ENCODE measurements around the gene HAL. TPM values are rescaled to one million over a fixed set of nuclear protein-coding genes. Genes with fewer than 3 reads are reported as not detected.

The HAL gene
- total and polyA plus RNA-seq, 2 of the 13 experiments (the other 11 are each of a cell fraction or from before 2014, with no cell fraction given), result 0.89 to 37.8 TPM

DNA sequence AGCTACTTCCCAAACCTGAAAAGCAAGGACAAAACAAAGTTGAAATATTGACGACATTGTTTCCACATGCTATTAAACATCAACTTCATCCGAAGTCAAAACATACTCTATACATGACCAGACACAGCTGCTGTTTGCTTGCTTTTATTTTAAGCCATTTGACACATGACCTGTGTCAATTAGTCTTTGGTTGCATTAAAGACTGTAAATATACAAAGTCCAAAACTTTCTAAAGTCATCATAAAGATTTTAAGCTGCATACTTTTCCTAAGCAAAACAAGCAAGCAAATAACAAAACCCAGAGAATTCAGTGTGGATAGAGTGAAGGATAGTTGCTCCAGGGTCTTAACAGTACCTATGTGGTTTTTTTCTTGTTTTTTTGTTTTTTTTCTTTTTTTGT is 21.8 kb downstream of the HAL start (continued):
- TF ChIP-seq, protein P1, sequence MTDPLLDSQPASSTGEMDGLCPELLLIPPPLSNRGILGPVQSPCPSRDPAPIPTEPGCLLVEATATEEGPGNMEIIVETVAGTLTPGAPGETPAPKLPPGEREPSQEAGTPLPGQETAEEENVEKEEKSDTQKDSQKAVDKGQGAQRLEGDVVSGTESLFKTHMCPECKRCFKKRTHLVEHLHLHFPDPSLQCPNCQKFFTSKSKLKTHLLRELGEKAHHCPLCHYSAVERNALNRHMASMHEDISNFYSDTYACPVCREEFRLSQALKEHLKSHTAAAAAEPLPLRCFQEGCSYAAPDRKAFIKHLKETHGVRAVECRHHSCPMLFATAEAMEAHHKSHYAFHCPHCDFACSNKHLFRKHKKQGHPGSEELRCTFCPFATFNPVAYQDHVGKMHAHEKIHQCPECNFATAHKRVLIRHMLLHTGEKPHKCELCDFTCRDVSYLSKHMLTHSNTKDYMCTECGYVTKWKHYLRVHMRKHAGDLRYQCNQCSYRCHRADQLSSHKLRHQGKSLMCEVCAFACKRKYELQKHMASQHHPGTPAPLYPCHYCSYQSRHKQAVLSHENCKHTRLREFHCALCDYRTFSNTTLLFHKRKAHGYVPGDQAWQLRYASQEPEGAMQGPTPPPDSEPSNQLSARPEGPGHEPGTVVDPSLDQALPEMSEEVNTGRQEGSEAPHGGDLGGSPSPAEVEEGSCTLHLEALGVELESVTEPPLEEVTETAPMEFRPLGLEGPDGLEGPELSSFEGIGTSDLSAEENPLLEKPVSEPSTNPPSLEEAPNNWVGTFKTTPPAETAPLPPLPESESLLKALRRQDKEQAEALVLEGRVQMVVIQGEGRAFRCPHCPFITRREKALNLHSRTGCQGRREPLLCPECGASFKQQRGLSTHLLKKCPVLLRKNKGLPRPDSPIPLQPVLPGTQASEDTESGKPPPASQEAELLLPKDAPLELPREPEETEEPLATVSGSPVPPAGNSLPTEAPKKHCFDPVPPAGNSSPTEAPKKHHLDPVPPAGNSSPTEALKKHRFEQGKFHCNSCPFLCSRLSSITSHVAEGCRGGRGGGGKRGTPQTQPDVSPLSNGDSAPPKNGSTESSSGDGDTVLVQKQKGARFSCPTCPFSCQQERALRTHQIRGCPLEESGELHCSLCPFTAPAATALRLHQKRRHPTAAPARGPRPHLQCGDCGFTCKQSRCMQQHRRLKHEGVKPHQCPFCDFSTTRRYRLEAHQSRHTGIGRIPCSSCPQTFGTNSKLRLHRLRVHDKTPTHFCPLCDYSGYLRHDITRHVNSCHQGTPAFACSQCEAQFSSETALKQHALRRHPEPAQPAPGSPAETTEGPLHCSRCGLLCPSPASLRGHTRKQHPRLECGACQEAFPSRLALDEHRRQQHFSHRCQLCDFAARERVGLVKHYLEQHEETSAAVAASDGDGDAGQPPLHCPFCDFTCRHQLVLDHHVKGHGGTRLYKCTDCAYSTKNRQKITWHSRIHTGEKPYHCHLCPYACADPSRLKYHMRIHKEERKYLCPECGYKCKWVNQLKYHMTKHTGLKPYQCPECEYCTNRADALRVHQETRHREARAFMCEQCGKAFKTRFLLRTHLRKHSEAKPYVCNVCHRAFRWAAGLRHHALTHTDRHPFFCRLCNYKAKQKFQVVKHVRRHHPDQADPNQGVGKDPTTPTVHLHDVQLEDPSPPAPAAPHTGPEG (CRISPR knock-in tag; IDR thresholded peaks at IDR 0.05), result no peak
- TF ChIP-seq NAIF1 (CRISPR knock-in tag; IDR thresholded peaks at IDR 0.05; ENCODE audit: borderline replicate concordance), result no peak
- TF ChIP-seq MIER2 (CRISPR knock-in tag; IDR thresholded peaks at IDR 0.05), result no peak
- peak; percentile 85 for TF ChIP-seq SAP130 (CRISPR knock-in tag; IDR thresholded peaks at IDR 0.05; ENCODE audit: low read depth)
- peak; percentile 58; the same call in 1 of the 2 replicates for TF ChIP-seq SALL1 (CRISPR knock-in tag; IDR thresholded peaks at IDR 0.05)
- TF ChIP-seq CEBPG (CRISPR knock-in tag; IDR thresholded peaks at IDR 0.05), result peak; percentile 75
- TF ChIP-seq ZNF724P (CRISPR knock-in tag; IDR thresholded peaks at IDR 0.05; ENCODE audit: borderline replicate concordance), result no peak
- no peak for TF ChIP-seq HIC2 (CRISPR knock-in tag; IDR thresholded peaks at IDR 0.05; ENCODE audit: low read depth)
- no peak for TF ChIP-seq ZBTB3 (CRISPR knock-in tag; IDR thresholded peaks at IDR 0.05; ENCODE audit: borderline replicate concordance, low read depth)
- TF ChIP-seq ZNF800 (CRISPR knock-in tag; IDR thresholded peaks at IDR 0.05), result peak; percentile 33; the same call in 1 of the 2 replicates
- no peak for TF ChIP-seq ZNF569 (CRISPR knock-in tag; IDR thresholded peaks at IDR 0.05; ENCODE audit: borderline replicate concordance)
- peak; percentile 91 for TF ChIP-seq ZNF503 (CRISPR knock-in tag; IDR thresholded peaks at IDR 0.05)
- peak; percentile 84; the same call in 1 of the 2 replicates for TF ChIP-seq SIX1 (CRISPR knock-in tag; IDR thresholded peaks at IDR 0.05; ENCODE audit: borderline replicate concordance)
- TF ChIP-seq SMAD9 (CRISPR knock-in tag; IDR thresholded peaks at IDR 0.05), result no peak
- TF ChIP-seq, protein P2, sequence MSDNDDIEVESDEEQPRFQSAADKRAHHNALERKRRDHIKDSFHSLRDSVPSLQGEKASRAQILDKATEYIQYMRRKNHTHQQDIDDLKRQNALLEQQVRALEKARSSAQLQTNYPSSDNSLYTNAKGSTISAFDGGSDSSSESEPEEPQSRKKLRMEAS (IDR thresholded peaks at IDR 0.05), result peak; percentile 24; the same call in 1 of the 2 replicates
- no peak for TF ChIP-seq ZNF75D (CRISPR knock-in tag; IDR thresholded peaks at IDR 0.05; ENCODE audit: borderline replicate concordance)
- no peak for TF ChIP-seq BCL3 (CRISPR knock-in tag; IDR thresholded peaks at IDR 0.05)
